GM12892 (cell line): Measurements from ENCODE around the gene ADAMTS2.

Source experiments
- DNase-seq: peaks from one replicate; pipeline ENCODE4 v3.0.0; 2011; ENCODE audit not compliant: insufficient read length
- FAIRE-seq: peaks from 2 replicates; lab custom pipeline; 2011; peaks lifted over from hg19 to GRCh38; lab: Jason Lieb, UNC
- POLR2A ChIP-seq: IDR thresholded peaks from 2 replicates; pipeline ENCODE4 v1.6.1; 2011; ENCODE audit warnings: low read depth, low read length, control low read depth
- POLR2AphosphoS5 ChIP-seq: IDR thresholded peaks from 2 replicates; pipeline ENCODE4 v1.6.1; 2011; ENCODE audit warnings: low read depth, low read length, control low read depth
- TAF1 ChIP-seq: IDR thresholded peaks from 2 replicates; pipeline ENCODE4 v1.6.1; 2011; ENCODE audit warnings: low read depth, mild to moderate bottlenecking, control low read depth, low read length, borderline replicate concordance

ADAMTS2 gene

GRCh38 chr5:179266291-179267070 lies 78.8 kb downstream of the ADAMTS2 start:
- FAIRE-seq (no peak), DNase-seq (no peak)
- no peak for TF ChIP-seq TAF1
- no peak for TF ChIP-seq POLR2A
- TF ChIP-seq POLR2AphosphoS5 = no peak

GRCh38 chr5:179265514-179266290 lies 79.6 kb downstream of the ADAMTS2 start:
- DNase-seq (no peak), FAIRE-seq (no peak)
- TF ChIP-seq TAF1 (no peak), POLR2A (no peak), POLR2AphosphoS5 (no peak)

DNA sequence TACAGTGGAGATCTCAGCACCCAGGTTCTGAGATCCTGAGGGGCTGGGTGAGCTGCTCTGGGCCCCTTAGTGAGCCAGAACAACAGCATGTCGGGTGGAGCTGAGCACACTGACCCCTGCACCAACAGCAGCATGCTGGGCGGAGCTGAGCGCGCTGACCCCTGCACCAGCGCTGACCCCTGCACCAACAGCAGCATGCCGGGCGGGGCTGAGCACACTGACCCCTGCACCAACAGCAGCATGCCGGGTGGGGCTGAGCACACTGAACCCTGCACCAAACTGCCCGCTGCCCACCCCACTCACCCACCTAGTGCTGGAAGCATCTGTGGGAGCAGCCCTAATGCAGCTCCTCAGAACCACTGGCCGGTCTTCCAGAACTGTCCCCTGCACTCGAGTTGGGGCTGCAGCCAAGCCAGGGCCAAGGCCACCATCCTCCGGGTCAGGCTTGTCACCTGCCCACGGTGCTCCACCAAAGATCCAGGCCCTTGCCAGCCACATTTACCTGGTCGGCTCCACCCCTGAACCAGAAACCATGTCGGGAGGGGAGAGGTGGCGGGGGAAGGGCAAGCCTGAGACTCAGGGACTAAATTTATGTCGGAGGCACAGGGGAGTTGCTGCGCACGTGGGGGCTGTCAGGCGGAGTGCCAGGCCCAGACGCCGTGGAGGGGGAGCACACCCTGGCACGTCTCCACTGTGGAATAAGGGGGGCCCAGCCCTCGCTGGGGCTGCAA lies 80.3 kb downstream of the ADAMTS2 start:
- TF ChIP-seq POLR2AphosphoS5 = no peak
- no peak for TF ChIP-seq POLR2A
- TF ChIP-seq TAF1 = no peak
- no peak for FAIRE-seq
- DNase-seq = no peak

DNA sequence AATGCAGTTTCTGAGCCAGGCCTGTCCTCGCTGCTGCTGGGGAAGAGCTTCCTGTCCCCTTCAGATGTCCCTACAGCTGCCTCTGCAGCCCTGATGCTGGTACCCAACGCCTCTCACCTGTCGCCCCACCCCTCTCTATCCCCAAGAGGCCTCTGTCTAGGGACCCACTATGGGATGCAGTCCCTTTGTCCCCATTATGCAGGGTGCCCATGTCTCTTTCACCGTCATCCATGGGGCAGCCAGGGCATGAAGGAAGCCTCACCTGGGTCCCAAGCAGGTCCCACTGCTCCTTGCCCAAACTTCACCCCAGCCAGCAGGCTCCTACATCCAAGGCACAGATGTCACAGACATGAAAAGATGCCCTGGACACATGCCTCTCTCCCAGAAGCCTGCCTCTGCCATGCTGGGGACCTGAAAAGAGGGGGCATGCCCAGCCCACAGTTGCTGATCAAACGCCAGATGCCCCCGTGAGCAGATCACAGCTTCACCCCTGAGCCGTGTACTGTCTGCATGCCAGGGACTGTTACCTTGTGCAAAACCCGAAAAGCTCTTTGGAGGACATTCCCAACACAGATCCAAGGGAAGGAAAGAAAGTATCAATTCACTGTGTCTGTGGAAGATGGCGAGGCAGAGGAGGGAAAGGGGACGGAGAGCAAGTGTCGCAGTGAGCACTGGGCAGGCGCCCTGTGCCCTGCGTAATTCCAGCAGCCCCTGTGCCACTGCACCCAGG lies 81.0 kb downstream of the ADAMTS2 start:
- TF ChIP-seq POLR2A (no peak), POLR2AphosphoS5 (no peak), TAF1 (no peak)
- DNase-seq = no peak
- FAIRE-seq = no peak

DNA sequence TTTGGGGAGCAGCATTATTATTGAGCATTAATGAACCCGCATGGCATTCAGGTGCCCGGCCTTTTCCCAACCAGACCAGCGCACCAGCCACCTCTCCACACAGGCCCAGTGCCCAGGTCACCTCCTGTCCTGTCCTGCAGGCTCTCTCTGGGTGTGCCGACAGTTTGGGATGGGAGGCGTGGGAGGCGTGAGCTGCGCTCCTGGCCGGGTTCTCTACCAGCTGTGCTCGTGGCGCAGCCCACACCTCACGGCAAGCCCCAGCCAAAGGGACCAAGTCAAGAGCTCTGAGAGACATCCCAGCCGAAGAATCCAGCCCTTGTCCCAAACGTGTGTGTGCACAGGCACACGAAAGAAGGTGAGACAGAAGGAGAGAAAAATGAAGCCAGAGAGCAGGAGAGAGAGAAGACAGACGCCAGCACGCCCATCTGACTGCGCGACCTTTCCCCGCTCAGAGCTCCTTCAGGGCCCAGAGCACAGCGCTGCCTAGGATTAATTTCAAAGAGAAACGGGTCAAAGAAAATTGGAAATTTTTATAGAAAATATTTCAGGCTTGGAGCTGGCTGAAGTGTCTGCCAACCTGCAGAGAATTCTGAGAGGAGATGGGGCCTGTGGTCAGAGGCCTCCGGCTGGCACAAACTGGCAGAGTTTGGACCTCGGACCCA lies 81.7 kb downstream of the ADAMTS2 start:
- no peak for FAIRE-seq
- DNase-seq = no peak
- TF ChIP-seq POLR2A = no peak
- TF ChIP-seq TAF1 = no peak
- no peak for TF ChIP-seq POLR2AphosphoS5

DNA sequence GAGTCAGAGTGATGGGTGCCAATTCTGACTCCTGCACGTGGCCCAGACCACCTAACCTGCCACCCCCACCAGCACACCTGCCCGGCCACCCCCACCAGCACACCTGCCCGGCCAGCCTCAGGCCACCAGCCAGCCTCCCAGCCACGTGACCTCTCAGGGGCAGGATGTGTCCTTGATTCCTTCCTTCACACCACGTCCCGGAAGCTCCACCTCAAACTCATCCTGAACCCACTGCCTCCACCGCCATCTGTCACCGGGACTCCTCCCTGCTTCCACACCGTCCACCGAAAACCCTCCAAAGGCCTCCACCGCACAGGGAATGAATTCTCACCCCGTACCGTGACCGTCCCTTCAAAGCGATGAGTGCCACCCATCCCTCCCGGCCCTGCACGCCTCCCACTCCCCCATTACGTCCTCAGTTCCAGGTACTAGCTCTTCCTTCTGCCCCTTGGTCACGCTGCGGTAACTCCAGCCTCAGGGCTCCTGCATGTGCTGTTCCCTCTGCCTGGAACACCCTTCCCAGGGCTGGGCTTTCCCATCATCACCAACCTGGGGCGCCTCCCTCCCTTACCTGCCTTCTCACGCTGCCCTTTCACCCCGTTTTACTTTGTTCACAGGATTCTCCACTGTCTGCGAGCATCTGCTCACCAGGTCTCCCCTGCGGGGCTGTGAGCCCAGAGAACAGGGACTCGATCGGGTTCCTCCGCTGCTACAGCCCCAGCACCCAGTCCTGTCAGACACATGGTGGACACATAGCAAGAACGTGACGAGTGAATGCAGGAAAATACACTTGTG lies 82.9 kb downstream of the ADAMTS2 start:
- TF ChIP-seq TAF1 (no peak), POLR2AphosphoS5 (no peak), POLR2A (no peak)
- FAIRE-seq (no peak), DNase-seq (no peak)

- DNase-seq = no peak
- FAIRE-seq = no peak
- TF ChIP-seq POLR2A = no peak
- no peak for TF ChIP-seq TAF1
- TF ChIP-seq POLR2AphosphoS5 = no peak
These were observed 83.7 kb downstream of the ADAMTS2 start for GRCh38 chr5:179261301-179262125.

GRCh38 chr5:179260324-179261070 lies 84.8 kb downstream of the ADAMTS2 start:
- DNase-seq (no peak), FAIRE-seq (no peak)
- TF ChIP-seq POLR2A = no peak
- no peak for TF ChIP-seq POLR2AphosphoS5
- TF ChIP-seq TAF1 = no peak

DNA sequence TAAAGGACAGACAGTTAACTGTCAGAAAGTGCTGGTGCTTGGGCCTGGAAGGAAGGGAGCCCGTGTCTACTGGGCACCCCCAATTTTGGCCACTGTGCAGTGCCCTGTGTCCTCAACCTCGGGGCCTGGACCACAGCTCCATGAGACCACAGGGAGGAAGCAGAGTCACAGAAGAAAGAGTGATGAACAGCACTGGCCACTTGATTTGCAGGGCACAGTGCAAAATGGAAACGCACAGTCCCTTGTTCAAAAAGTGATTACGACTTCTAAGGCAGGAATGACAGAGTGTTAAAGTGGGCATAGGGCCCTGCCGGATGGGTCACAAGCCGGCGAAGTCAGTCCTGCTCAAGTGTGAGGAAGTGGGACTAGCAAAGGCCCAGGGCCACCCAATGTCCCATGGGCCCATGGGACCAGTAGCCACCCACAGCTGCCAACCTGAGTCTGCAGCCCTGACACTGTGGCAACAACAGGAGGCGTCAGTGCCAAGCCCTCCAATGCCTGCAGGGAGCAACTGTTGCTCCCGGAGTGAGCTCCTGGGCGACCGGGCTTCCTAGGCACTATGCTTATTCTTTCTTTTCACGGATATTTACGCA lies 85.4 kb downstream of the ADAMTS2 start:
- no peak for FAIRE-seq
- no peak for DNase-seq
- no peak for TF ChIP-seq TAF1
- no peak for TF ChIP-seq POLR2AphosphoS5
- TF ChIP-seq POLR2A = no peak
